ENCODE data around the gene TCN1. TPM values are rescaled to one million over a fixed set of nuclear protein-coding genes. Genes with fewer than 3 reads are reported as not detected.
A peak's percentile ranks its signal among the peaks of the same experiment; 100 is the strongest.
"Not testable (repeated sequence)": the region's sequence is repeated elsewhere in the genome, so short reads cannot be mapped to it uniquely, and the experiment has no call there.

The TCN1 gene
- total RNA-seq, 6 donors from 2014 or later: 1.1 TPM; not detected in 5

GRCh38 chr11:59898650-59899049 lies 32.4 kb upstream of the TCN1 start:
- TF ChIP-seq EP300 (IDR thresholded peaks at IDR 0.05) (no peak), CTCF (IDR thresholded peaks at IDR 0.05) (no peak), POLR2AphosphoS5 (IDR thresholded peaks at IDR 0.05) (no peak), POLR2A (IDR thresholded peaks at IDR 0.05) (no peak)
- ATAC-seq (ENCODE audit: low FRiP score in 2 of 2): no peak
- no peak overlapping the region for H3K27ac ChIP-seq
- 82 to 91% methylated on average over 7 of the region's 7 CpGs for WGBS, 2 donors
- no peak for DNase-seq
- H3K4me1 ChIP-seq: no peaks in the 10 kb centered on the region
- no peaks in the 10 kb centered on the region for H3K36me3 ChIP-seq
- H3K4me3 ChIP-seq: no peak overlapping the region
- peaks cover 0 to 4% (median 2%) of the 10 kb centered on the region in 4 donors for H3K9me3 ChIP-seq
- H3K27me3 ChIP-seq: no peaks in the 10 kb centered on the region

- no peak for TF ChIP-seq POLR2AphosphoS5 (IDR thresholded peaks at IDR 0.05)
- TF ChIP-seq POLR2A (IDR thresholded peaks at IDR 0.05): no peak
- no peak for TF ChIP-seq EP300 (IDR thresholded peaks at IDR 0.05)
- no peak for TF ChIP-seq CTCF (IDR thresholded peaks at IDR 0.05)
- no peaks in the 10 kb centered on the region for H3K27me3 ChIP-seq
- peak in 1 of 2 donors; percentile 77 for DNase-seq
- no peak overlapping the region for H3K27ac ChIP-seq
- H3K4me1 ChIP-seq: no peaks in the 10 kb centered on the region
- 95 to 97% methylated on average over 31 of the region's 31 CpGs for WGBS, 2 donors
- no peak overlapping the region for H3K4me3 ChIP-seq
- peaks cover 0 to 4% (median 2%) of the 10 kb centered on the region in 4 donors for H3K9me3 ChIP-seq
- H3K36me3 ChIP-seq: no peaks in the 10 kb centered on the region
- ATAC-seq (ENCODE audit: low FRiP score in 2 of 2): no peak
These were observed 31.8 kb upstream of the TCN1 start for GRCh38 chr11:59898046-59898445.

- no peaks in the 10 kb centered on the region for H3K27me3 ChIP-seq
- no peak for ATAC-seq (ENCODE audit: low FRiP score in 2 of 2)
- no peaks in the 10 kb centered on the region for H3K36me3 ChIP-seq
- DNase-seq: no peak
- H3K27ac ChIP-seq: no peak overlapping the region
- no peak overlapping the region for H3K4me3 ChIP-seq
- no peak for TF ChIP-seq EP300 (IDR thresholded peaks at IDR 0.05)
- no peak for TF ChIP-seq CTCF (IDR thresholded peaks at IDR 0.05)
- no peak for TF ChIP-seq POLR2AphosphoS5 (IDR thresholded peaks at IDR 0.05)
- no peak for TF ChIP-seq POLR2A (IDR thresholded peaks at IDR 0.05)
- WGBS, 2 donors: 81 to 91% methylated on average over 1 of the region's 1 CpG
- peaks cover 2 to 10% (median 7%) of the 10 kb centered on the region in 4 donors for H3K9me3 ChIP-seq
- no peaks in the 10 kb centered on the region for H3K4me1 ChIP-seq
These were observed 28.3 kb upstream of the TCN1 start for GRCh38 chr11:59894616-59895015.

- no peaks in the 10 kb centered on the region for H3K27me3 ChIP-seq
- H3K4me1 ChIP-seq: no peaks in the 10 kb centered on the region
- H3K4me3 ChIP-seq: no peak overlapping the region
- peaks cover 3 to 31% (median 11%) of the 10 kb centered on the region in 4 donors for H3K9me3 ChIP-seq
- DNase-seq (no peak), ATAC-seq (ENCODE audit: low FRiP score in 2 of 2) (no peak)
- TF ChIP-seq POLR2AphosphoS5 (IDR thresholded peaks at IDR 0.05) (no peak), EP300 (IDR thresholded peaks at IDR 0.05) (no peak), CTCF (IDR thresholded peaks at IDR 0.05) (no peak)
- no peak overlapping the region for H3K27ac ChIP-seq
- 26 to 57% methylated on average over 4 of the region's 4 CpGs for WGBS, 2 donors
- no peaks in the 10 kb centered on the region for H3K36me3 ChIP-seq
These were observed 25.5 kb upstream of the TCN1 start for GRCh38 chr11:59891781-59892181.

GRCh38 chr11:59887156-59887555 lies 20.9 kb upstream of the TCN1 start:
- H3K36me3 ChIP-seq; DNase-seq; H3K4me1 ChIP-seq; ATAC-seq (ENCODE audit: low FRiP score in 2 of 2); H3K4me3 ChIP-seq; H3K27ac ChIP-seq; H3K27me3 ChIP-seq: not testable (repeated sequence)
- H3K9me3 ChIP-seq: peaks cover 3 to 32% (median 11%) of the 10 kb centered on the region in 4 donors

Measured in upper lobe of left lung (tissue), 6 donors.